HG02943 (cell line): ENCODE data around the gene HSD17B12.

ENCODE experiments used
- ATAC-seq: cut with Tn5 transposase; IDR thresholded peaks from one replicate; pipeline ENCODE4 v1.9.1; 2021; ENCODE audit warnings: mild to moderate bottlenecking, low read depth, moderate library complexity; ENCODE audit not compliant: unreplicated experiment

Gene HSD17B12

DNA sequence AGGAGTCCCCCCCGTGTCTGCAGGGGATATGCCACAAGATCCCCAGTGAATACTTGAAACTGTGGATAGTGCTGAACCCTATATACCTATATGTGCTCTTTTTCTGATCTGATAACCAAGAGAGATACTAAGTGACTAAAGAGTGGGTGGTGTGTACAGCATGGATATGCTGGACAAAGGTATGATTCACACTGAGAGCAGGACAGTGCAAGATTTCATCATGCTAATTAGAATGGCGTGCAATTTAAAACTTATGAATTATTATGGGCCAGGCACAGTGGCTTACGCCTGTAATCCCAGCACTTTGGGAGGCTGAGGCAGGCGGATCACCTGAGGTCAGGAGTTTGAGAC, 109.9 kb downstream of the HSD17B12 start:
- ATAC-seq: no peak

DNA sequence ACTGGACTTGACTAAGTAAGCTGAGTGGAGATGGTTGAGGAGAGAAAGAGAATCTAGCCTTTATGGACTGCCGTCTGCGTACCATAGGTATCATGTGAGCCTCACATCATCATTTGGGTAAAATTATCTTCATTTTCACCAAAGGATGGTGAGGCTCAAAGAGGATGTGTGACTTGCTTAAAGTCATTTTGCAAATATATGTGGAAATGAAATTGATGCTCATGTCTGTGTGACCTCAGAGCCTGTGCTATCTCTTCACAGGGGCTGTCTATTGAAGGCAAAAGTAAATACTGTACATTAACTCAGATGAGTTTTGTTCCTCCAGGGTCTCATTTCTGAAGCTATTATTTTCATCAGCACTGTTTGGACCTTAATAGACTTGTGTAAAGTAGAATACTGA, 116.8 kb downstream of the HSD17B12 start:
- ATAC-seq: no peak

DNA sequence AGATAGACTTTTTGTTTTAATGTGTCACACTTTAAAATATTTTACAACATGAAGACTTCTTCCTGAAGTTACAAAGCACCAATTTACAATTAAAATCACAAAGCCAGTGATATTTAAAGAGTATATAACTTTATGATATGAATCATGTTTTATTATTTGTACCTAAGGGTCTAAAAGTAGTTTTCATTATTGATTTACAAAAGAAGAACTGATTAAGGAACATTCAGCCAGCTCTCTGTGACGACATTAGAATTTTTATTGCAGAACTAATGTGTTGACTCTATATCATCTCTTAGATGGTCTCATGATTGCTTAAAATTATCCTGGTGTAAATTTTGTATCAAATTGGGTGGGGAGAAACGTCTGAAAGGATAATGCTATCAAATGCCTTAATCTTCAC, 117.3 kb downstream of the HSD17B12 start:
- no peak for ATAC-seq

DNA sequence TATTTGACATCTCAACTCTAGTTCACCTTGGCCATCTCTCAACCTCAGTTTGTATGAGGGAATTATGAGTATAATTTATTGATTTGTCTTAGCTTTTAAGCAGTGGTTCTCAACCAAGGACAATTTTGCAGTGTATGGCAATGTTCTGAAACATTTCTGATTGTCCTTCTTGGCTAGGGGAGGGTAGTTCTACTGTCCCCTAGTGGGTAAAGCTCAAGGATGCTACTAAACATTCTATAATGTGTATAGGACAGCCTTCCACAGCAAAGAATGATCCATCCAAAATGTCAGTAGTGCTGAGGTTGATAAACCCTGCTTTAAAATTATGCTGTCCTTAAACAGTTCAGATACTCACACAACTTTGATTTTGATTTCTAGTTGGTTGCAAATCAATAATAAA, 122.0 kb downstream of the HSD17B12 start:
- ATAC-seq: no peak

DNA sequence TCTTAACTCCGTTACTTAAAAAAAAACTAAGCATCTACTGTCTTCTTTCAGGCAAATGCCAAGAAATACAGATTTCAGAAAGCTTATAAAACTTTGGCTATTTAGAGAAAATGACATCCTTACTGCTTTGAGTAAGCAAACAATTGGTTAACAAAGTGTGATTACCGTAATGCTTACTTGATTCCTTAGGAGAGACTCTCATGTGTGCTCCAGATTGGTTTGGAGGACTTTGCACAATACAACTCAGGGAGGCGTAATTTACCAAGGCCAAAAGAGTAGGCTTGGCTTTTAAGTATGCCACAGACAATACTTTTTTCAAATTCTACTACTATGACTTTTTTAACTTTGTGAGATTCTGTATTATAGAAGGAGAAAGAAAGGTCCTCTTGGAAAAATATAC, 123.2 kb downstream of the HSD17B12 start:
- ATAC-seq: no peak

DNA sequence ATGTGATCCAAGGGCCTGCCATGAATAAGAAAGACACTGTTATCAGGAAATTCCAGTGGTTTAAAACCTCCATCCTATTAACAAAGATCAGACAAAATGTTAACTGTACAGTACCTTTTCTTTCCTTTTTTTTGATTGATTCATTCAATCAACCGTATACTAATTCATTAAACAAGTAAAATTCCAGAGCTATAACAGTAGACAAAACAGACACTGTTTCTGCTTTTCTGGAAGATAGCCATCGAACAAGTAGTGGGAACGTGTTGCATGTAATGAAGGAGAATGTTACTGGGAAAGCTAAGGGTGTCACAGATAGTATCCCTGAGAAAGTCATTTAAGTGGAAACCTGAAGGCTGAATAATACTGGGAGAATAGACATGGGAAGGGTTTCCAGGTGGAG, 126.4 kb downstream of the HSD17B12 start:
- no peak for ATAC-seq

DNA sequence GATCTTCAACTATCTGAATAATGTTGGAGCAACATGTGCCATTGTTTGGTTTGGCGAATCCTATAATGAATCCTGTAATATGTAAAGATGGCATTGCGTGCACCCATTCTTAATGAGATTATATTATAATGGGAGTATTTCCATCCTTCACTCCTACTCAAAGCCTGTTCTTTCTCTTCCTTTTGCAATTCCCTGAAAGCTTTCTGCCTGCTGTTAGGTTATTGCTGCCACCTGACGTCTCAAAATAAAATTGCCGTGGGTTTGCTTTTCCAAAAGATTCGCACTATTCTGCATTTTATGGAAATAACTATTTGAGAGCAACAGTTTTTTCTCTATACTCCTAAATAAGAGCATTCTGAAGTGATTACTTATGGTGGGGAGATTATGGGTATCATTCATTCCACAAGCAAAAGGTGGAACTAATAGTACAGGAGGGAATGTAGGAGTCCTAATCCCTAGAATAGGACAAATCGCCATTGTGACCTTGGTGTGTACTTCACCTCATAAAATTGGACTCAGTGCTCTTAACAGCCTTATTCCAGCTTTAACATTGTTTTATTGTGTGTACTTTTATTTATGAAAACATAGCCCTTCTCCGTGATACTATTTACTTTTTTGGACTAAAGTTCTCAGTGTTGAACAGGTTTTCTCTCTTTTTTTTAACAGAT, 130.5 kb downstream of the HSD17B12 start:
- no peak for ATAC-seq

DNA sequence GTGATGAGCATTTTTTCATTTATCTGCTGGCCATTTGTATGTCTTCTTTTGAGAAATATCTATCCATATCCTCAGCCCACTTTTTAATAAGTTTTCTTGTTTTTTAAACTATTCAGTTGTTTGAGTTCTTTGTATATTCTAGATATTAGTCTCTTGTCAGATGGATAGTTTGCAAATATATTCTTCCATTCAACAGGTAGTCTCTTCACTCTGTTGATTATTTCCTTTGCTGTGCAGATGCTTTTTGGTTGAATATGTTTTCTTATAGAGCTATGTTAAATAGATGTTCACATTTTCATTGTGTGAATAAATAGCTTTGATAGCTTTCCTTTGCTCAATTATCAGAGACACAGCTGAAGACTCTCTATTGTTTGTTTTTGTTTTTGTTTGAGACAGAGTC, 131.9 kb downstream of the HSD17B12 start:
- ATAC-seq: no peak

DNA sequence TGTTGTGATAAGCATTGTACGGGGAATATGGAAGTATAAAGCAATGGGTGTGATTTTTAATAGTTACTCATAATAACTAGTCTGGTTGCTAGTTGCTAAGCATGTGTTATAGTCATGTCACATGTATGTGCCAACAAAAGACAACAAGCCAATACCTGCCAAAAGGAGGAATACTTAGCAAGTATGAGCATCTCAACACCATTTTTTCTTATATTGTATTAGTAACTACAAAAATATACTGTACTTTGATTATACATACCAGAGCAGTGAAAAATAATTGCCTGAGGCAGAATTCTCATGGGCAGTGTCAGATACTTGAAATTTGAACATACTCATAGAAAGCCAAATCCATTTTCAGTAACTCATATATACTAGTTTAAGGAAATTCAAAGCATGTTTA, 137.7 kb downstream of the HSD17B12 start:
- ATAC-seq: no peak

DNA sequence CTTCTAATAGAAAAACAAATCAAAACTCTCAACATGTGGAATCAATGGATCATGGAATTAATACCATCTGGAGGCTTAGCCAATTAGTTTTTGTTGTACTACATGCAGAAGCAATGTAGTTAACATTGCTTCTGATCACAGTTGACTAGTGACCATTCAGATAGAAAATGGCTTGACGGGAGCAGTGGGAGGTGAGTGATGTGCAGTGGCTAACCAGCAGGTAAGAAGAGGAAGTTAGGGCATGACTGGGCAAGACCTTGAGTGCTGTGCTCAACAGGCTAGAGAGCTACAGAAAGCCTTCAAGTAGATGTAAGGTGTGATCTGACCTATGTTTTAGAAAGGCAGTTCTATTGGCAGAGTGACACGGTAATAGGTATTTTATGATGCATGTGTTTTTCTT, 139.4 kb downstream of the HSD17B12 start:
- no peak for ATAC-seq

DNA sequence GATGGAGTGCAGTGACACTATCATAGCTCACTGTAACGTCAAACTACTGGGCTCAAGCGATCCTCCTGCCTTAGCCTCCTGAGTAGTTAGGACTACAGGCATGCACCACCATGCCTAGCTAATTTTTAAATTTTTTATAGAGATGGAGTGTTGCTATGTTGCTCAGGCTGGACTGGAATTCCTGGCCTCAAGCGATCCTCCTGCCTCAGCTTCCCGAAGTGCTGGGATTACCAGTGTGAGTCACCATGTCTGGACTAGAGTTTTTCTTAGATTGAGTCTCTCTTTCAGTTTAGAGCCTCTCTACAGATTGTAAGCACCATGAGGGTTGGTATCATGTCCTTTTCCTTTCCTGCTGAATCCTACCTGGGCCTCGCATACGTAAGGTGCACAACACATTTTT, 142.8 kb downstream of the HSD17B12 start:
- no peak for ATAC-seq

DNA sequence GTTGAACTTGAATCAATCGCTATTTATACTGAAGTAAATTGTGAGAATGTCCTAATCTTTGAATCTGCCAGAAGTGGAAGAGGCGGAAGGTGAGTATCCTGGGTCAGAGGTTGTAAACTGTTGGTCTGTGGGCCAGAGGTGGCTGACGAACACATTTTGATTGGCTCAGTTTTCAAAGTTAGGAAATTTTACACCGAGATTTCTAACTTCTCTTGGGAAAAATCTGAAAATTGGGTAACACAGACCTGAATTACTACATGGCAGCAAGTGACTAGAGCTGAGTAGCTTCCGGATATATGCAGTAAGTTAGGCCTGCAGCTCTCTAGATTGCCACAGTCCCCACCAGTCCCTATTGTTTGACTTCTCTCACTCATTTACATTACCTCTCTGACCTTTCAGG, 143.3 kb downstream of the HSD17B12 start:
- ATAC-seq: no peak

DNA sequence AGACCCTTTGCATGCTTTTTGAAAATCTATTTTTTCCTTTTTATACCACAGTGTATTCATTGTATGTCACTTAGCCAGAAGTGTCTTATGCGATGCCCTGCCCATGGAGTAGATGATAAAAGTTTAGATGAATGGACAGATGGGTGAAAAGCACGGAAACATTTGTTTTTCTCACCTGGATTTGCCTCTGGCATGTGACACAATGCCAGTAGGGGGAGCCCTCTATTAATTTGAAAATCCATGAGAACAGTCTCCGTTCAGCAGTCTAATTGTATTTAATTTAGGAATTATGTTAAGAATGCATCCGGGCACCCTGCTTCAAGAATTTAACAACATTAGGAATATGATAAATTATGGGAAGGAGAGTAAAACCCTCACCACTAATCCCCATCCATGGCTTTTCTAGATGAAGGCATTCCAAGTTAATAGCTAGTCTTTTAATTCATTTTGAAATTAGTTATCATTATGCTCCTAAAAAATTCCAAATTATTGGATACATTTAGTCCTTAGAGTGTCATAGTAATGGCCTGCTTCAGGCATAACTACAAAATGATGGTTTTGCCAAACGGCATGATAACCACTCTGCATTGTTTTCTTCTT, 144.8 kb downstream of the HSD17B12 start:
- no peak for ATAC-seq

DNA sequence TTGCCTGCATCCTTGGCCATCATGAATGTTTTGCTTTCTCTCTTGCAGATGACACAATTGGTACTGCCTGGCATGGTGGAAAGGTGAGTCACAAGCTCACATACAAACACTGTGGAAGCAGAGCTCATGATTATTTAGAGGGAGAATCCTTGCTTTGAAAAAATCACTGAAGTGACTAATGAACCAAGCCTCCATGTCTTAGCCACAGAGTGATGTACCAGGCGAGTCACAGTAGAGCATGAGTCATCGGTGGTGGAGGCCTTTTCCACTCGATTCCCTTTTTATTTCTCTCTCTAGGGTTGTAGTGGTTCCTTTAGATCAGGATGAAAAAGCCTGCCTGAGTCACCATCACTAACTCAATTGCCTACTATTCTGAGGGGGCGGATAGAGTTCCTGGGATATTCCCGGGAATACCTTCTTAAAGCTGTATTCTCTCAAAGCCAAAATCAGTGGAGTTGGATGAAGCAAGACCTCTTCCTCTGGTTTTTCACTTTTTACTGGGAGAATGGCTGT, 150.4 kb downstream of the HSD17B12 start:
- ATAC-seq: no peak

DNA sequence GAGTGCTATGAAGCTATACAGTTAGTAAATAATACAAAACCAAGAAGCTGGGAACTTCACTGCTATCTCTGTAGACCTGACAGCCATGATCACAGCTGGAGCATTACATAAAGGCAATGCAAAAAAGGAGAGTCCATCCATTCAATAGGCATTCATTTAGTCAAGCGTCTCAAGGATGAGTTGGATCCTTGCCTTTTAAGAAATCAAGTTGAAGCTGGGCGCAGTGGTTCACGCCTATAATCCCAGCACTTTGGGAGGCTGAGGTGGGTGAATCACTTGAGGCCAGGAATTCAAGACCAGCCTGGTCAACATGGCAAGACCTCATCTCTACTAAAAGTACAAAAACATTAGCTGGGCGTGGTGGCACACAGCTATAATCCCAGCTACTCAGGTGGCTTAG, 152.0 kb downstream of the HSD17B12 start:
- ATAC-seq: no peak

DNA sequence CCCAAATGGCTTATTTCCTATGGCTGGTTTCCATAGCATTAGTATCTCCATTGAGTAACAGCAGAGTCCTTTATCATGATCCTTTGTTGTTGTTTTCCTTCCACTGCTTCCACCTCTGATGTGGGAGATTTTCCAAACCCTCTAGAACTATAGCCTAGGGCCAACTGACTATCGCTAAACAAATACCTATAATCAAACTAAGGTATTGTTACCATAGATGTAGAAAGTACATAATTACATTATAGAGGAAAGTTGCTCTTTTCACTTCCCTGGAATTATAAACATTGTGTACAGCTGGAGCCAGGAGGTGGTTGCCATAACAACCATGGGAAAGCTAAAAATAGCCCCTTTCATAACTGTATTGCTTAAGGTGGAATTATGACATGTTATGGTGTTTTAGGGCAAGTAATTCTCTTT, 153.1 kb downstream of the HSD17B12 start:
- ATAC-seq: no peak

DNA sequence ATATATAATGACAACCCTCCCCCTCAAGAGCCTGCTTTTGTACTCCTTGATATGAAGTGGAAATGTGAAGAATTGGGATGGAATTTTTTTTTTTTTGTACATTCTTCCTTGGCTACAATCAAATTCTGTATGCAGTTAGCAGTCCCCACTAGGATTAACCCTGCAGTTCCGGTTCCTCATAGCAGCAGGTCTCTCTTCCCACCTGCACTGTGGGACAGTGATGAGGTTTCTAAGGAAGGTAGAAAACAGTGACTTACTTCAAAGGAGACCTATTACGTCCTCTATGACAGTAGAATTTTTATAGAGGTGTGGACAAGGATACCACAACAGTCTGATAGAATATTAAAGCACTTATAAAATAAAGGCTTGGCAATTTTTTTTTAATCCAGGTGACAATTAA, 153.7 kb downstream of the HSD17B12 start:
- ATAC-seq: no peak

DNA sequence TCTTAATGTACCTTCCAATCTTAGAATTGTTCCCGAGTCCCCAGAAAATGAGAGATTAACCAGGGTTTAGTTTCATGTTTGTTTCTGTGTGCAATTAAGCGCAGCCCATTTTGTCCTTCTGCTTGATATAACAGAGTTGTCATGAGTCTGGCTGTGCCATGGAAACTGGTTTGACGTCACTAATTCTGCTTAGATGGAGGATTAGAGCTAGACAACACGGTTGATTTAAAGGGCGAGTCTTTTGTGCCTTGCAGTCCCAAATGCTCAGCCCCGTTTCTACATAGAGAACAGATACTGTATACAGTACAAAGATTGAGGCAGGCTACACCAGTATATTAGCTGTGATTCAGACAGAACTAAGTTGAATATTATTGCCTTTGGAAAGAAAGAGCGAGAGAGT, 154.6 kb downstream of the HSD17B12 start:
- ATAC-seq: no peak

DNA sequence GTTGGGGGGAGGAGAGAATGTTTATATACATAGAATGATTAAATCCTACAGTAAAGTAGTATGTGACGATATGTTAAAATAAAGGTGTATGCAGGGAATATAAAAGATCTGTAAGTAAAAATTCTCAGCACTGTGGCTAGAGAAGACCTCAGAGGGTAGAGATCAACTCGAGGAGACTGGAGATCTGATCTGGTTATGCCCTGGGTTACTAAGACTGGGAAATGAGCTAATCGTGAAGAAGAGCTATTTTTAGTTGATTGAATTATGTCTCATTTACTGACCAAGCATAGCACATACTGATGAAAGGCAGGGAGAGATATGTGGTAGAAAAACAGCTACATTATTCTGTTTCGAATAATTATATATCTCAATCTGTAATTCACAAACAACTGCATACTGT, 157.3 kb downstream of the HSD17B12 start:
- ATAC-seq: no peak

DNA sequence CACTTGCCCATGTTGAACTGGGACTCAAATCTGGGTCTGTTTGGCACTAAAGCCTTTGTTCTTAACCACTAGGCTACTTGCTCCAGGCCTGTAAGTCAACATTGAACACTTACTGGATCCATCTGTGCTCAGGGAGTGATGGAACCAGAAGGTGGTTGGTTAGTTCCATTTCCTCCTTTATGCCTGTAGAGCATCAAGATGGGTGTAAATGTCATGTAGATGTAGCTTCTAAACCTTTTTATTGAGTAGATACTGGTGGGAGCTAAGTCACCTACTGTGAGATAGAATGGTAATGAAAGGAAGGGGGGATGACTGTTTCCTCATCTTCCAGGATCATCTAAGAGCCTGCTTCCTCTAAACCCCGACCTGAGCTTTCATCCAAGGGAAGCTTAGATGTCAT, 161.5 kb downstream of the HSD17B12 start:
- ATAC-seq: no peak

DNA sequence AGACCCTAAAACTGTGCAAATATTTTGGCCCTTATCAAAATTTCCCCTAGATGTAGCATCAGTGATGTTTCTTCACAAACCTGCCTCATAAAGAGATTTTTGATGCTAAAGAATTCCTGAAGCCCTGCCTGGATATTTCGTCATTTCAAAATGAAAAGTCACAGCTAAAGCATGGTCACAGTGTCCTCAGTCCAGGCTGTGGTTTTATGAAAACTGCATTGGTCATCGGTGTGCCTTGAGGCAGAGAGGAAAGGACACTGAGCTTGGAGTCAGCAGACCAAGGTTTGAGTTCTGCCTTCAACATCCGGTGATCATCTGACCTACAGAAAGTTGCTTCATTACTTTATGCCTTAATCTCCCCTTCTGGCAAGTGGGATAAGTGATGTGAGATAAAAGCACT, 165.3 kb downstream of the HSD17B12 start:
- no peak for ATAC-seq

DNA sequence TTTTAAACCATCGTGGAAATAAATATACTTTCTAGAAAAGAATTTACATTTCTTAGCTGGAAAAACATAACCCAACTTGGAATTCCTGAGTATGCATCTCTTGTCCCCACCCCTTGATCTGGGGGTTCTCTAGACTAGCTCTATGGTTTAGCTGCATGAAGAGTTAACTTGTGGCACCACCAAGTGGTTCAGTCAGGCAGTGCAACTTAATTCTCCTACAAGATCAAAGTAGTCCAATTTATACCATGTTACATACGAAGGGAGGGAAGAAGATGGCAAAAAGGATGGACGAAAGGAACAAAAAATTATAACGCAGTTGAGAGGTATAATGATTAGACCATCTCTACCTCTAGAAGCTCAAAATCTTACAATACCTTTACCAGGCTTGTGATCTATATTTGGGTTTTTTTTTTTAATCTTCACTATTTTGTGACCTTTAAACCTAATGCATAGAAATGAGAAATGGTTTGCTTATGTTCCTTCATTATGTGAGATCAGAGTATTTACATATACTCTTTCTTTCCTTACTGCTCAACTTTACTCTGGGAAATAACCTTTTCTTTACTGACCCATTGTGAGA, 171.6 kb downstream of the HSD17B12 start:
- ATAC-seq: no peak
